LNCaP clone FGC (cell line): Measurements from ENCODE around the gene POLR3GL.
"Not testable (repeated sequence)": the region's sequence is repeated elsewhere in the genome, so short reads cannot be mapped to it uniquely, and the experiment has no call there.

Experiments used
- DNase-seq: peaks from one replicate; pipeline ENCODE4 v3.0.0-alpha.2; 2011; ENCODE audit warnings: low read depth
- H3K4me3 ChIP-seq: 2 replicates; pipeline ENCODE4 v1.5.1; 2011; ENCODE audit warnings: mild to moderate bottlenecking, low read depth, low read length, control low read depth
- CTCF ChIP-seq: IDR thresholded peaks from 2 replicates; pipeline ENCODE4 v1.5.1; 2012; ENCODE audit warnings: mild to moderate bottlenecking; ENCODE audit not compliant: control insufficient read depth, insufficient read depth; ENCODE audit errors: extremely low read depth

POLR3GL gene

GRCh38 chr1:146016891-146017290, 52.4 kb downstream of the POLR3GL start:
- no peak overlapping the region for H3K4me3 ChIP-seq
- DNase-seq, result no peak
- no peak for TF ChIP-seq CTCF

GRCh38 chr1:146019231-146020057, 55.0 kb downstream of the POLR3GL start:
- H3K4me3 ChIP-seq, result no peak overlapping the region
- DNase-seq, result no peak
- no peak for TF ChIP-seq CTCF

- TF ChIP-seq CTCF, result no peak
- DNase-seq, result no peak
- H3K4me3 ChIP-seq, result no peak overlapping the region
Measured at GRCh38 chr1:146020058-146021049, 55.9 kb downstream of the POLR3GL start.

- no peak overlapping the region for H3K4me3 ChIP-seq
- DNase-seq, result no peak
- TF ChIP-seq CTCF, result no peak
Measured at GRCh38 chr1:146021050-146021445, 56.6 kb downstream of the POLR3GL start.

GRCh38 chr1:146021622-146022402, 57.3 kb downstream of the POLR3GL start, which contains the start of gene HJV:
HJV (minus strand) TSS chr1:146021735; CDS start chr1:146020231, 1,504 bp downstream.
- no peak for TF ChIP-seq CTCF
- no peak within 1 kb of the TSS for H3K4me3 ChIP-seq
- no peak for DNase-seq

- no peak for TF ChIP-seq CTCF
- DNase-seq, result no peak
- H3K4me3 ChIP-seq, result no peak overlapping the region
Measured at GRCh38 chr1:146022403-146023127, 58.1 kb downstream of the POLR3GL start.

GRCh38 chr1:146025787-146026495, 61.5 kb downstream of the POLR3GL start:
- H3K4me3 ChIP-seq, DNase-seq: not testable (repeated sequence)

- H3K4me3 ChIP-seq, result not testable (repeated sequence)
Measured at GRCh38 chr1:146026650-146027049, 62.2 kb downstream of the POLR3GL start.

More at GRCh38 chr1:146026650-146027049, 62.2 kb downstream of the POLR3GL start:
- DNase-seq, result not testable (repeated sequence)
